ENCODE results near the gene OOSP1. TPM values are rescaled to one million over a fixed set of nuclear protein-coding genes. Genes with fewer than 3 reads are reported as not detected.

OOSP1 gene
- total and polyA plus RNA-seq, 3 donors from 2014 or later, result 0.37 TPM; not detected in 2

GRCh38 chr11:59941091-59941490 is 2.9 kb downstream of the OOSP1 start:
- H3K9me3 ChIP-seq, result no peaks in the 10 kb centered on the region
- DNase-seq, result no peak
- H3K4me3 ChIP-seq, result no peak overlapping the region
- 70 to 86% methylated on average over 4 of the region's 4 CpGs for WGBS, 2 donors
- intact Hi-C loops (cut with DNase I; ENCODE audit: low total_unique reads), result no loop called here
- TF ChIP-seq POLR2A (IDR thresholded peaks at IDR 0.05), result no peak
- no peak for TF ChIP-seq CTCF (IDR thresholded peaks at IDR 0.05)
- no peaks in the 10 kb centered on the region for H3K4me1 ChIP-seq
- no peaks in the 10 kb centered on the region for H3K27me3 ChIP-seq
- H3K36me3 ChIP-seq (ENCODE audit: low read depth, missing control alignments), result no peaks in the 10 kb centered on the region
- no peak overlapping the region for H3K27ac ChIP-seq

GRCh38 chr11:59943997-59944714 is 5.9 kb downstream of the OOSP1 start:
- Histone ChIP-seq H3K4me1 (no peaks in the 10 kb centered on the region), H3K9me3 (no peaks in the 10 kb centered on the region), H3K36me3 (ENCODE audit: low read depth, missing control alignments) (no peaks in the 10 kb centered on the region), H3K27ac (no peak overlapping the region), H3K27me3 (no peaks in the 10 kb centered on the region), H3K4me3 (no peak overlapping the region)
- DNase-seq, result no peak
- no peak for TF ChIP-seq POLR2A (IDR thresholded peaks at IDR 0.05)
- no peak for TF ChIP-seq CTCF (IDR thresholded peaks at IDR 0.05)
- WGBS, 2 donors, result 82 to 94% methylated on average over 3 of the region's 3 CpGs
- intact Hi-C loops (cut with DNase I; ENCODE audit: low total_unique reads), result no loop called here

- no peaks in the 10 kb centered on the region for H3K4me1 ChIP-seq
- 65 to 77% methylated on average over 2 of the region's 2 CpGs for WGBS, 2 donors
- no peak for DNase-seq
- no peaks in the 10 kb centered on the region for H3K9me3 ChIP-seq
- TF ChIP-seq CTCF (IDR thresholded peaks at IDR 0.05), result no peak
- no peak for TF ChIP-seq POLR2A (IDR thresholded peaks at IDR 0.05)
- H3K36me3 ChIP-seq (ENCODE audit: low read depth, missing control alignments), result no peaks in the 10 kb centered on the region
- H3K27ac ChIP-seq, result no peak overlapping the region
- intact Hi-C loops (cut with DNase I; ENCODE audit: low total_unique reads), result no loop called here
- no peak overlapping the region for H3K4me3 ChIP-seq
- no peaks in the 10 kb centered on the region for H3K27me3 ChIP-seq
Observed at GRCh38 chr11:59944720-59945119, 6.5 kb downstream of the OOSP1 start.

GRCh38 chr11:59953463-59954218 is 15.4 kb downstream of the OOSP1 start:
- Histone ChIP-seq H3K4me3 (no peak overlapping the region), H3K9me3 (no peaks in the 10 kb centered on the region), H3K27me3 (no peaks in the 10 kb centered on the region), H3K36me3 (ENCODE audit: low read depth, missing control alignments) (no peaks in the 10 kb centered on the region), H3K27ac (no peak overlapping the region), H3K4me1 (no peaks in the 10 kb centered on the region)
- intact Hi-C loops (cut with DNase I; ENCODE audit: low total_unique reads), result no loop called here
- TF ChIP-seq POLR2A (IDR thresholded peaks at IDR 0.05), result no peak
- TF ChIP-seq CTCF (IDR thresholded peaks at IDR 0.05), result no peak
- DNase-seq, result no peak
- 81 to 83% methylated on average over 4 of the region's 4 CpGs for WGBS, 2 donors

Measured in testis (tissue), 3 donors.